Measurements from ENCODE around the gene PTPRO.

PTPRO gene

GRCh38 chr12:15589328-15590032, 267.2 kb downstream of the PTPRO start:
- TF ChIP-seq GATA1 (IDR thresholded peaks at IDR 0.05; ENCODE audit: low read depth, low read length): no peak
- DNase-seq: no peak

- no peak for TF ChIP-seq POLR2A (IDR thresholded peaks at IDR 0.05; ENCODE audit: low read length)
- TF ChIP-seq GATA1 (IDR thresholded peaks at IDR 0.05; ENCODE audit: low read depth, low read length): no peak
- DNase-seq: peak; percentile 72 to 84
These were observed 268.0 kb downstream of the PTPRO start for GRCh38 chr12:15590180-15590826.

GRCh38 chr12:15591811-15592210, 269.5 kb downstream of the PTPRO start:
- no peak for DNase-seq

GRCh38 chr12:15592934-15593333, 270.6 kb downstream of the PTPRO start:
- TF ChIP-seq POLR2A (IDR thresholded peaks at IDR 0.05; ENCODE audit: low read length) (no peak), GATA1 (IDR thresholded peaks at IDR 0.05; ENCODE audit: low read depth, low read length) (no peak)
- no peak for DNase-seq

More at GRCh38 chr12:15591811-15592210, 269.5 kb downstream of the PTPRO start:
- TF ChIP-seq POLR2A (IDR thresholded peaks at IDR 0.05; ENCODE audit: low read length): no peak
- no peak for TF ChIP-seq GATA1 (IDR thresholded peaks at IDR 0.05; ENCODE audit: low read depth, low read length)

- TF ChIP-seq GATA1 (IDR thresholded peaks at IDR 0.05; ENCODE audit: low read depth, low read length): no peak
- no peak for TF ChIP-seq POLR2A (IDR thresholded peaks at IDR 0.05; ENCODE audit: low read length)
- DNase-seq: no peak
These were observed 273.9 kb downstream of the PTPRO start for GRCh38 chr12:15596174-15596573.

GRCh38 chr12:15597125-15597830, 275.0 kb downstream of the PTPRO start:
- no peak for DNase-seq

GRCh38 chr12:15599266-15600037, 277.1 kb downstream of the PTPRO start:
- DNase-seq: peak; percentile 13 to 52
- TF ChIP-seq GATA1 (IDR thresholded peaks at IDR 0.05; ENCODE audit: low read depth, low read length): no peak
- TF ChIP-seq POLR2A (IDR thresholded peaks at IDR 0.05; ENCODE audit: low read length): no peak

More at GRCh38 chr12:15597125-15597830, 275.0 kb downstream of the PTPRO start:
- TF ChIP-seq POLR2A (IDR thresholded peaks at IDR 0.05; ENCODE audit: low read length) (no peak), GATA1 (IDR thresholded peaks at IDR 0.05; ENCODE audit: low read depth, low read length) (no peak)

GRCh38 chr12:15600223-15600935, 278.1 kb downstream of the PTPRO start:
- TF ChIP-seq GATA1 (IDR thresholded peaks at IDR 0.05; ENCODE audit: low read depth, low read length): no peak
- TF ChIP-seq POLR2A (IDR thresholded peaks at IDR 0.05; ENCODE audit: low read length): no peak
- no peak for DNase-seq

GRCh38 chr12:15601210-15601800, 279.0 kb downstream of the PTPRO start:
- no peak for TF ChIP-seq GATA1 (IDR thresholded peaks at IDR 0.05; ENCODE audit: low read depth, low read length)
- no peak for TF ChIP-seq POLR2A (IDR thresholded peaks at IDR 0.05; ENCODE audit: low read length)
- DNase-seq: peak in 1 of 2 experiments; percentile 39

GRCh38 chr12:15602051-15602672, 279.9 kb downstream of the PTPRO start:
- TF ChIP-seq POLR2A (IDR thresholded peaks at IDR 0.05; ENCODE audit: low read length) (no peak), GATA1 (IDR thresholded peaks at IDR 0.05; ENCODE audit: low read depth, low read length) (no peak)
- no peak for DNase-seq

- TF ChIP-seq POLR2A (IDR thresholded peaks at IDR 0.05; ENCODE audit: low read length) (no peak), GATA1 (IDR thresholded peaks at IDR 0.05; ENCODE audit: low read depth, low read length) (no peak)
- DNase-seq: peak; percentile 5 to 18
These were observed 281.3 kb downstream of the PTPRO start for GRCh38 chr12:15603474-15604085.
